ENCODE measurements around the gene NCOA6.

The NCOA6 gene

DNA sequence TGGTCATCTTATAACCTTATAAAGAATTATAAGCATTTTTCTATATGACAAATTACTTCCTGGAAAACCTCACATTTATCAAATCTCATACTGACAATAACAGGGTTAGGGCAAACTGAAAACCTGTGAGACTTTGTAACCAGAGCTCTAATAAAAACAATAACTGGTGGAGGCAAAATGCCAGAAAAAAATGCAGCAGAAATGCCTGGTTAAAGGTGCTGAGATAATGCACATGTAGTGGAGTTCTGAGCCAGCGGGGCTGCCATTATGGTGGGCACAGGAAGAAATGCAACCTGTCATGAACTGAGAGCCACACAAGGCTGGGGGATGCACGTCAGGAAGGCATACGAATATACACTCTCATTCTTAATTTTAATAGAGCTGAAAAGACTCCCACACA lies 53.0 kb downstream of the NCOA6 start:
- in situ Hi-C loops (cut with MboI; ENCODE audit: low sequenced_read_pairs, unreplicated experiment) = loop anchor here (10.0 kb wide), 1 partner anchor 218 kb away; the partner anchor contains the start of gene MAP1LC3A
- TF ChIP-seq, protein P1, sequence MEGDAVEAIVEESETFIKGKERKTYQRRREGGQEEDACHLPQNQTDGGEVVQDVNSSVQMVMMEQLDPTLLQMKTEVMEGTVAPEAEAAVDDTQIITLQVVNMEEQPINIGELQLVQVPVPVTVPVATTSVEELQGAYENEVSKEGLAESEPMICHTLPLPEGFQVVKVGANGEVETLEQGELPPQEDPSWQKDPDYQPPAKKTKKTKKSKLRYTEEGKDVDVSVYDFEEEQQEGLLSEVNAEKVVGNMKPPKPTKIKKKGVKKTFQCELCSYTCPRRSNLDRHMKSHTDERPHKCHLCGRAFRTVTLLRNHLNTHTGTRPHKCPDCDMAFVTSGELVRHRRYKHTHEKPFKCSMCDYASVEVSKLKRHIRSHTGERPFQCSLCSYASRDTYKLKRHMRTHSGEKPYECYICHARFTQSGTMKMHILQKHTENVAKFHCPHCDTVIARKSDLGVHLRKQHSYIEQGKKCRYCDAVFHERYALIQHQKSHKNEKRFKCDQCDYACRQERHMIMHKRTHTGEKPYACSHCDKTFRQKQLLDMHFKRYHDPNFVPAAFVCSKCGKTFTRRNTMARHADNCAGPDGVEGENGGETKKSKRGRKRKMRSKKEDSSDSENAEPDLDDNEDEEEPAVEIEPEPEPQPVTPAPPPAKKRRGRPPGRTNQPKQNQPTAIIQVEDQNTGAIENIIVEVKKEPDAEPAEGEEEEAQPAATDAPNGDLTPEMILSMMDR (IDR thresholded peaks at IDR 0.05; ENCODE audit: borderline replicate concordance, control extremely low read depth, extremely low read depth, insufficient read depth, missing control alignments) = no peak
- DNase-seq (ENCODE audit: low spot score) = no peak

DNA sequence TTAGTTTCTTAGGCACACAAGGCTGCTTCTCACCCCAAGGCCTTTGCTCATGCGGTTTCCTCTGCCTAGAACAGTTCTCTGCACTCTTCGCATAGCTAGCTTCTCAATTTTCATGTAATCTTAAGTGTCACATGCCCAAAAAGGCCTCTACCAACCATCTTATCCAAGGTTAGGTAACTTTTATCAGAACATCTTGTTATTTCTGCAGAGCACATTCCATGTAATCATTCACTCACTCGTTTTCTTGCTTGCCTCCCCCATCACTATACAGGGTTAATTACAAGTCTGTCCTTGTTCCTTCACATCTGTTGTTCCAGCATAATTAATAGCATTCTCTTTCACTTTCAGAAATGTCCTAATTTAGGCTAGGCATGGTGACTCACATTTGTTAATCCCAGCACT lies 53.8 kb downstream of the NCOA6 start:
- DNase-seq (ENCODE audit: low spot score) = no peak
- in situ Hi-C loops (cut with MboI; ENCODE audit: low sequenced_read_pairs, unreplicated experiment) = loop anchor here (10.0 kb wide), 1 partner anchor 217 kb away; the partner anchor contains the start of gene MAP1LC3A

DNA sequence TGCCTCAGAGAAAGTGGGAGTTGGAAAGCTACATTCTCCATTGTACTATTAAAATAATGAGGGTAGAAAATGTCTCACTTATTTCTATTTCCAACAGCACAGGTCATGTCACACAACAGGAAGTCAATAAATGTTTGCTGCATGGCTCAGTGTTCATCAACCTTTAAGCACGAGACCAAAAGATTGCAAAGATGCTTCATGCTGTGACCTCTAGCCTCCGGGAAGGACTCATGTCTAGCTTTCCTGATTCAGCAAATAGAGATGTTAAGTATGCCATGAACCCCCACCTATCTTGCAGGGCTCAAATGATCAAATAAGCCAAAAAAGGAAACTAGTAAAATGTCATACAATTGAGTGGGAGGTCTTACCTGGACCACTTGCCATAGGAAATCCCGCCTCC lies 57.4 kb downstream of the NCOA6 start:
- no peak for DNase-seq (ENCODE audit: low spot score)
- in situ Hi-C loops (cut with MboI; ENCODE audit: low sequenced_read_pairs, unreplicated experiment) = loop anchor here (10.0 kb wide), 1 partner anchor 233 kb away; no protein-coding TSS in a partner anchor
- TF ChIP-seq, protein P1 (IDR thresholded peaks at IDR 0.05; ENCODE audit: borderline replicate concordance, control extremely low read depth, extremely low read depth, insufficient read depth, missing control alignments) = no peak

More for the DNA sequence above, 53.8 kb downstream of the NCOA6 start:
- TF ChIP-seq, protein P1 (IDR thresholded peaks at IDR 0.05; ENCODE audit: borderline replicate concordance, control extremely low read depth, extremely low read depth, insufficient read depth, missing control alignments) = no peak

DNA sequence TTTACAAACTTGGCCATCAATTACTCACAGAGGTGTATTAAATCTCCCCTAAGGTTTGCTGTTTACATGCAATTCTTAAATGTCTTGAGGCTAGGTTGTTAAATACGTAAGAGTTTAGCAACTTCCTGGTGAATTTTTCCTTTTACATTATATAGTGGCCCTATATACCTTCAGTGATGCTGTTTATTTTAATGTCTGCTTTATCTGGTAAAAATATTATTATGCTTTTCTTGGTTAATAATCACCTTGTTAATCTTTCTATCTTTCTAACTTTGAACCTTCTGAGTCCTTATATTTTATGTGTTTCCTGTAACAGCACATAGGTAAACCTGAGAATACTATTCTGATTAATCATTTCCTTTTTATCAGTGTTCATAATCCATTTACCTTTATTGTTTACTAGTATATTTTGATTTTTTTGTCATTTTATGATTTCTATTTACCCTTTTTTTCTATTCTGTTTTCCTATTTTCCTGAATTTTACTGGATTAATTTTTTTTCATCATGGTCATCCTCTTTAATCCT lies 63.4 kb downstream of the NCOA6 start:
- in situ Hi-C loops (cut with MboI; ENCODE audit: low sequenced_read_pairs, unreplicated experiment) = loop anchor here (10.0 kb wide), 1 partner anchor 227 kb away; no protein-coding TSS in a partner anchor
- TF ChIP-seq, protein P1 (IDR thresholded peaks at IDR 0.05; ENCODE audit: borderline replicate concordance, control extremely low read depth, extremely low read depth, insufficient read depth, missing control alignments) = no peak
- DNase-seq (ENCODE audit: low spot score) = no peak

DNA sequence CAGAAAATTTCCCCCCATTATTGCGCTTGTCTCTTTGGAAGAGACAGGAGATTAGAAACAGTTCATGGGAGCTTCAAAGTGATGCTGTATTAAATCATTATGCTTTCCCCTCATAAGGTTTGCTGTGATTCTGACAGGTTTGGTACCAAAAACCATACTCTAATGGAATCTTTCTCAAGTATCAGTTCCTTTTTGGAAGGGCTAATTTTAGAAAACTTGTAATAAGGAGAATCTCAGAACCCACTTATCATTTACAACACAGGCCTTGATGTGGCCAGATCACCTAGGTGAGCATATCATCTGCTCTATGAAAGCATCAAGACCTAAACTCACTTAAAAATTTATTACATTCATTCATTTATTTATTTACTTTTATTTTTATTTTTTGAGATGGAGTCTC lies 70.1 kb downstream of the NCOA6 start:
- in situ Hi-C loops (cut with MboI; ENCODE audit: low sequenced_read_pairs, unreplicated experiment) = no loop called here
- DNase-seq (ENCODE audit: low spot score) = peak; percentile 67
- TF ChIP-seq, protein P1 (IDR thresholded peaks at IDR 0.05; ENCODE audit: borderline replicate concordance, control extremely low read depth, extremely low read depth, insufficient read depth, missing control alignments) = no peak

DNA sequence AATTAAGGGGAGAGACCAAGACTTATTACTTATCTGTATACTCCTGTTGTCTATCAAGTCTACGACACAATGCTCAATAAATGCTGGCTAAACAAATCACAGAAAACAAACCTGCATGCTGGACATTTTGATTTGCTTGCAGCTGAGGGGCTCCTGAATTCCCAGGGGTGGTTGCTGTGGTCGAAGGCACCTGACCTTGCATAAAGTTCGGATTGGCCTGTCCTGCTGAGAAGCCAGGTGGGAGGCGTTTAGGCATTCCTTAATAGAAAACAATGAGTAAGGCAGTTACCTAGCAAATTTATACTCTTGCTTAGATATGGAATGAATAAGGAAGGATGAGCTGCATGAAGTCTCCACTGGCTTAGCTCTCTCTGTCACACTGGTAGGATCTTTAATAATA lies 70.8 kb downstream of the NCOA6 start:
- no peak for DNase-seq (ENCODE audit: low spot score)
- TF ChIP-seq, protein P1 (IDR thresholded peaks at IDR 0.05; ENCODE audit: borderline replicate concordance, control extremely low read depth, extremely low read depth, insufficient read depth, missing control alignments) = no peak
- in situ Hi-C loops (cut with MboI; ENCODE audit: low sequenced_read_pairs, unreplicated experiment) = no loop called here
